Activated CD4-positive, alpha-beta T cell treated with anti-CD3 and anti-CD28 coated beads, Interleukin-2, Interleukin-4, amounts not matched to agents 100 ng/mL and 50 ng/mL, durations not matched to agents 16 hours and 8 hours (primary cell): ENCODE results near the gene SIAH2.

ENCODE experiments used
- DNase-seq: peaks from one replicate; pipeline ENCODE4 v3.0.0-alpha.2; 2020; ENCODE audit warnings: low spot score

Gene SIAH2

DNA sequence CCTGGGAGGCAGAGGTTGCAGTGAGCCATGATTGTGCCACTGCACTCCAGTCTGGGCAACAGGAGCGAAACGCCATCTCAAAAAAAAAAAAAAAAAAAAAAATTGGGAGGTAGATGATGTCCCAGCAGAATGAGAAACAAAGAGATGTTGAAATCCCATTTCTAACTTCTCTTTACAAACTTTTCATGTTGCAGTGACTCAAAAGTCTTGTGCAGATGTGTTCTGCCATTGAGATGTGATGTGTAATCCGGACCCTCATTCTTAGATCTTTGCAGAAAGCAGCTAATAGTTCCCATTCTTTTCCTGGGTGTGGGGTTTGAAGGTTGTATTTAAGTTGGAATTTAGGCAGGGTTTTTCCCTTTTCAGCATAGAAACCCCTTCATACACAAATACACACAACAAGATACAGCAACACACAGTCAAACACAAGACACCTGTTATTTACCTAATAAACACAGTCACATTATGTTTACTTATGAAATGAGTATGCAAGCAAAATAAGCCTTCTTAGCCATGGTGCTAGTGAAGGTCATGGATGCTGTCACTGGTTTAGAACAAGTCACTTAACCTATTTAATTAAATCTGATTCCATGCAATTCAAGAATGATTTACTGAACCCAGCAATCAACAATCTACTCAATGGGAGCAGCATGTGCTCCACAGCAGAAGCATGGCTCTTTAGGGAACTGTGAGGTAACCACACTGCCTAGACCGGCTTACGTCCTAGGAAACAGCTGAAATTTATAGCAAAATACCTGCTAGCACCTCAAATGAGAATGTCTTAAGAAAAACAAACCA, 14.9 kb downstream of the SIAH2 start:
- no peak for DNase-seq

DNA sequence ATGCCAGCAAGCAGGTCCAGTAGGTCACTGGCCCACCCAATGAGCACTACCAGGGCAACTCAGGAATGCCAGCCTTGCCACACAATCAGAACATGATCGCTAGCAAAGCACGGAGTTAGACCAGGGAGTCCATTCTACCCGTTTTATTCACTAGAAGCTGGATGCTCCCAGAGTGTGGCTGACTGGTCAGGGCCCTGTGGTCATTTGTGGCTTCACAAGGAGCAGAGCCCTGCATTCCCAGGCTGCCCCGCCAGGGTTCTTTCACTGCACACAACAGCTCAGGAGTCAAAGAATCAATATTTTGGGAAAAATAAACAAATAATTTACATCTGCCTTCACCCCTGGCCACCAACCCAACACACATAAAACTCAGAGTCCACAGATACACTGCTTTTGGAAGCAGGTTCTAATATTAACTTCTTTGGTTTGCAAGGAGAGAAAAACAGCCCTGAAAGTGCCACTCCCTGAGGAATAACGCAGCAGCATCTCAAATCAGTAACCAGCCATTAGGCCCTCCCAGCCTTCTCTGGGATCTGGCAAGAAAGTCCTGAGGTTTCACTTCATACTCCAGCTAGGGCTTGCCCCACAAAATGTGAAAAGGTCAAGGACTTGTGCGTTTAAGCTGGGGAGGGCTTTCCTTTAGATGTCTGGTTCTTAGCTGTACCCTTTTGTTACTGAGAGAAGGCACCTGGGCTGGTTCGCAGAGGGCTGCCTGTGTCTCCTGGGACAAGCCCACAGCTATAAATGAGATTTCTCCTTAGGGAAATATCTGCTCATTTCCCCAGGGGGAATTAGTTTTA, 16.0 kb downstream of the SIAH2 start:
- DNase-seq, result no peak

DNA sequence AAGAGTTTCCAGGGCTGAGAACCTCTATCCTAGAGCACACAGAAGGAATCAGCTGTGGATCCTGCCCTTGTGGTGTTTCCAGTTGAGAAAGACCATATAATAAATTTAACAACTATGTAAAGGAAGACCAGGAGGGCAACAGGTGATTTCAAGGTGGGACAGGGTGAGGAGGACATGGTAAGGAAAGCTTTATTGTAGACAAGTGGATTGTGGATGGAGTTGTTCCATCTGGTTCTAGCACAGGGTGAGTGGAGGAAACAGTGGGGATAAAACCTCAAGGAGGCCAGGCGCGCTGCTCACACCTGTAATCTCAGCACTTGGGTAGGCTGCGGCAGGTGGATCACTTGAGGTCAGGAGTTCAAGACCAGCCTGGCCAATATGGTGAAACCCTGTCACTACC, 17.1 kb downstream of the SIAH2 start:
- DNase-seq, result no peak

DNA sequence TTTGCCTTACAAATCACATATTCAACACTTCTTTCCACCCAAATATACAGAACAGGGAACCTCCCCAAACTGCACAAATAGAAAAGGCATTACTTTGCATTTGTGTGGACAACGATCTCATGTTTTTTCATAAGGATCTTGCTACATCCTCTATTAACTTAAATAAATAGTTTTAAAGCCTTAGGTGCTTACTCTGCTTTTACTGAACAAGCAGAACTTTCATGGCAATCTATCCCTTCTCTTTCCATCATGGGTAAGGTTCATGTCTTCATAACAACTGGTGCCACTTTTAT, 18.1 kb downstream of the SIAH2 start:
- DNase-seq, result no peak

DNA sequence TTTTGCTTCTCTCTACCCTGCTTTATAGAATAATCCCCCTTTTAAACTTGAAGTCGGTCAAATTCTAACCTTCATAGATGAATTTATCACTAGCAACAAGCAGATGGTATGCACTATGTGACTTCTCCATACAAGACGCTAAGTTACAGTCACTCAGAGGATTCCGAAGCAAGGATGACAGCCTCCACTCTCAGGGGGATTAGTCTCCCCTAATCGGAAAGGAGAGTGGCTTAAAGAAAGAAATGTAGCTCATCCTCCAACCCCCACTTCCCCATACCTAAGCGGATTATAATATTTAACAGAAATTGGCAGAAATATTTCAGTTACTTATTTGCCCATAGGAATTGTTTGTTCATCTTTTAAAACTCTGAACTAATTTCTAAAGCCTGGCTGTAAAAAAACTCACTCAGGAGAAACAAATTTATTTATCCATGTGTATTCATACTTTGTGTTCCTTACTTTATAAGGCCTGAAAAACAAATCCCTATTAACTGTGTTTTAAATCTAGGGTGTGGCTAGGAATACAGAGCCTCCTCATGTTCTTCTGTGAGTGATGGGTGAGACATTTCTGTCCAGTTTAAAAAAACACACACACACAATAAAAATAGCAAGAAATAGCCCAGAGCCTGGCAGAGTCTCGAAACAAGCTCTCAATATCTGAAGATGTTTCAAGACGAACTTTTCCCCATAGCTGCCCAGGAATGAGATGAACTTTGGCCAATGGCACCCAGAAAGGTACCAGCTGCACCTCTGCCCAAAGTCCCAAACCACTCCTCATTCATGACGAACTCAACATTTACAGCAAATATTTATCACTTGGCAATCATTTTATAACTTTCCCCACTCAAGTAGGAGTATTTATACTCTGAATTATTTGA, 18.7 kb downstream of the SIAH2 start:
- DNase-seq, result no peak

DNA sequence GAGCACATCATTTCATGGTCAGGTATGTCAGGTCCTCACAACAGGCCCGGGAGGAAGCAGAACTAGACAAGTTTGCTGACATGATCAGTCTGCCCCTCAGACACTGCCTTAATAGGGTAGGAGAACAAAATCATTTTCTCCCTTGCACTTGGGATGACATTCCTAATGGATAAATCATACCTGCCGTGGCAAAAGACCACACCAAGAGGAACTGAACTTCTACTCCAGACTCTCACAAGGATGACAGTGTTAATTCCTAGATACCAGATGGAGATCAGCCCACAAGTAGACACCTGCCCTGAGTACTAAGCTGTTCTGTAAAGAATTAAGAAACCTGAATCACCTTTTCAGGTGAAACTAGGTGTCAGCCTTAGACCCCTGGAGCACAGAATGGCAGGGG, 19.5 kb downstream of the SIAH2 start:
- no peak for DNase-seq

DNA sequence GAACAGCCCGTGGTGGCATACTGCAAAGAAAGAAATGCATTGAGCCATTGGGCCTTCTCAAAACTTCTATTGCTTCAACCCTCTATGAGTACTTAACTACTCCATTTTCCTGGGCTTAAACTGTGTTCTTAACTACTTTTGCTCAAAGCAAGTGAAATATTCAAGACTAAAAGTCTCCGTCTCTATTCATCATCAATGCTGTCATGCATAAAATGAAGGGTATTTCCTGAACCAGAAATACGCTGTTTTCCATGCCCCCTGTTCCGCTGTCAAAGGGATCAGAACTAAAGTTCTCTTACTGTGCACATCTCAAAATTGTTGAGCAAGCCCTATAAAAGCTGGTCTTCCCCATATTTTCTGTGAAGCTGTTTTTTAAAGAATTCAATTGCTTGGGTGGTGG, 20.3 kb downstream of the SIAH2 start:
- DNase-seq, result no peak

DNA sequence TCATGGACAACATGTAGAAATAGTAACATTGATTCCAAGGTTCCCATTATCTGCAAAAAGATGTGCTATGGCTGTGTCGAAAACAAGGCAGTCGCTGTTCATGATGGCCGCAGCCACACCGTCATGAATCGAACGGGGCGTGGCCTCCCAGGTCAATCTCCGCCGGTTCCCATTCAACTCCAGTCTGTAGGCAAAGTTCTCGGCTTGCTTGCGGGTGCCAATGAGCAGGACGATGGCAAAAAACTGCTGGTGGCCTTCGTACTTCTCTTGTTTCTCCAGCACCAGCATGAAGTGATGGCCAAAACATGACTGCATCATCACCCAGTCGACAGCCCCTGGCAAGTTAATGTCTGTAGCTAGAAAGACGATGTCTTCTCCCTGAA, 20.8 kb downstream of the SIAH2 start:
- DNase-seq, result no peak

DNA sequence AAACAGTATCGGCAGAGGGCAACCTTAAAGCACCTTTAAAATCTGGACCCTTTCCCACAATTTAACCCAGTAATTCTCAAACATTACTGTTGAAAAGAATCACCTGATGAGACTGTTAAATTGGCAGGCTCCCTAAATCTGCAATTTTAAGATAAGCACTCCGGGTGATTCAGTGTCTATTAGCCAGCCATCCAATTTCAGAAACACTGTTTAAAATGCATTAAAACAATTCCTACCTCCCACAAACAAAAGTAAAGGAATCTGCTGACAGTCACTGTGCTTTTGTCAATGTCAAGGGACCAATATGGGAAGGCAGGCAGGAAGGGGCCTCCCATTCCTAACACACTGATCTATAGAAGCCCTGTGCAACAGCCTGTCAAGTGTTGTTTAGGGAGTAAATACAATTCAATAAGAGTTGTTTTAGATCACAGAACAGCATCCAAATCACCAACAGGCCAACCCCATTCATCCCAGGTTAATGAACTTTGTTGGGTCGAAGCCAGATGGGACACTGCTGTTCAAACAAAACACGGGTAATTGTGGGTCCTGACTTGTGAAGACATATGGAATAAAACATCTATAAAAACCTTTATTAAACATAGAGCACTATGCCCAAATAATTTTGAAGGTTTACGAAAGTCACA, 21.4 kb downstream of the SIAH2 start:
- no peak for DNase-seq

DNA sequence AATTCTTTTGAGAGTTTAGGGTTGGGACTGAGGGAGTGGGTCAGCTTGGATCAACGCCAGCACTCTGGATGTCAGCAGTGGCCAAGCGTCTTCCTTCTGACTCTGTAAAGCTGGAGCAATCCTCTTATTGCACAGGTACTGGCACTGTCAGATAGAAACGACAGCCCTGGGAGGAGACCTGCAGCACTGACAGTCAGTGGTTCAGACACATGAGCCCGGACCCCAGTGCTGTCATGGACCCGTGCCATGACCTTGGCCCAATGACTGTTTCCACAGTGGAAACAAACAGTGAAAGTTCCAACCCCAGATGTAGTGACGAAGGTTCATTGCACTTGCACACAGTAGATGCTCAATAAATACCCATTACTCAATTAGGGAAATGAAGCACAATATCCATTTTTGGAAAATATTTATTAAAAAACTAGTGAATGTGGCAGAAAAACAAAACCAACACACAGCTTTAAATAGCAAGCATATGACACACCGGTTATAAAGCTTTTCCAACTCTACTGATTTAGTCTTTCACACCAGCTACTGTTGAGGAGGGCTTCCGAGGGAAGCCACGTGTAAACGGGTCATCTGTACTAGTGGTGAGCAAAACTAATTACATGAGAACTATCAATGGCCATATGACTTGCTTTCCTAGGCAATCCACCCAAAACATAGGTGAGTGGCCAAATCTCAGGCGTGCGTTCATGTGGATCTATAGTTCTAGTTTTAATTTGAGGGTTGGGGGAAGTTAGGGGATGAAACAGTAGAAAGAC, 22.1 kb downstream of the SIAH2 start:
- peak; percentile 43 for DNase-seq

DNA sequence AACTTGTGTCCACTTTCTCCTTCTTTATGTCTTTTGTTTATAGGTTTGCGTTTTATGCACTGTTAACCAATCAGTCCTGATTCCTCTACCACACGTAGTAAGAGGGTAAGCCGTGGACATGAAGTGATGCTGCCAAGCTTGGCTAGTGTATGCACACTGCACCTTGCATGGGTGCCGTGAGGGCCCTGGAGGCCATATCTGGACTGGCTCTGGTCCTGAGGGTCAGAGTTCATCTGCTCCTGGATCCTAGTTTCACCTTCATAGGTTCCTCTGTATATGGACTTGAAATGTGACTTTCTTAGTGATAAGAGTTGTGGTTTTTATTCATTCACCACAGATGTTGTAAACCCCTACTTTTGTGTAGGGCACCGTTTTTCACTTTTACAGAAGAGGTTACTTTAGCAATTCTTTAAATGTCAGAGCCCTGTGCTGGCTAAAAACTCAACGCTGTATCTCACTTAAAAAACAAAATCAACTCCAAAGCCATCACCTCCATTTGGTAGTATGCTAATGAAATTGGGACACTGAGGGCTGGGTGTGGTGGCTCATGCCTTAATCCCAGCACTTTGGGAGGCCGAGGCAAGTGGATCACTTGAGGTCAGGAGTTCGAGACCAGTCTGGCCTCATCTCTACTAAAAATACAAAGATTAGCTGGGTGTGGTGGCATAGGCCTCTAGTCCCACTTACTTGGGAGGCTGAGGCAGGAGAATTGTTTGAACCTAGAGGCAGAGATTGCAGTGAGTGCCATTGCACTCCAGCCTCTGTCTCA, 22.9 kb downstream of the SIAH2 start:
- DNase-seq, result peak; percentile 57

DNA sequence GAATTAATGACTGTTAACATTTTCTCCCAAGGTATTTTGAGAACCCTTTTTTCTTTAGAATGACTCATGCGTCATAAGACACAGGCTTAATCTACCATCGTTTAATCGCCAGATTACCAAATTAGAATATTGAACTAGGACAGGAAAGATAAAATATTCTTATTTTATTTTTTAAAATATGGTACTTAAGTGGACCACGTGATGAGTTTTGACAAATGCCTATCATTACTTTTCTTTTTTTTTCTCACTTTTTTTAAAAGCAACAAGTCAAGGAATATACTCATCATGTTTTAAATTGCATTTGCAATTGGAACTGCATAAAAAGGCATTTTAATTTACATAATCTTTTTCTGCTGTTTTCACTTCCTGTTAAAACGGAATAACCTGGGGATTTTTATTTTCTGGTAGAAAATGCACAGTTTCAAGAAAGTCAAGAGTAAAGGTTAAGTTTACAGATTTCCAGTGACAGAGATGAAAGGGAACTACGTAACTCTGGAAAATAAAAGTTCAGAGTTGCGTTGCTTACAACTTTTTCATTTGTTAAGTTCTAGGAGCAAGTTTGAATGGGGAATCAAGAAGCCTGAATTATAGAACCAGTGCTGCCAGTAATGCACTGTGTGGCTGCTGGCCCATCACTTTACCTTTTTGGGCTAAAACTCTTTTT, 23.6 kb downstream of the SIAH2 start:
- no peak for DNase-seq

DNA sequence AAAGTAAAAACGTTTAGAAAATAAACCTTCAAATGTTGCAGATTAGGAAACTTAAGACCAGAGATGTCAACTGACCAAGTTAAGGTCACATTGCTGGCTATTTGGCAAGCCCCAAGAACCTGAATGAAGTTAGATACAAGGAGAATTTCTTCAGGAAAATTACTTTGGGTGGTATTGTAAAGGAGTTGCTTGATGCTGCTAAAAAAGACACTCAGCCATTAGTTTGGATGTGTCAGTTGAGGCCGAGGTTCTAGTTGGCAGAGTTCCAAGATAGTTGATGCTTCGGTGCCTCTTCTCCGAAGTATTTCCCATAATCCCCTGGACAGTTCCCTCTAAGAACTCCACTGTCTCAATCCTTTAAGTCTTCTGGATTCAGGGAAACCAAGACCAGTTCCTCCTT, 24.3 kb downstream of the SIAH2 start:
- no peak for DNase-seq

DNA sequence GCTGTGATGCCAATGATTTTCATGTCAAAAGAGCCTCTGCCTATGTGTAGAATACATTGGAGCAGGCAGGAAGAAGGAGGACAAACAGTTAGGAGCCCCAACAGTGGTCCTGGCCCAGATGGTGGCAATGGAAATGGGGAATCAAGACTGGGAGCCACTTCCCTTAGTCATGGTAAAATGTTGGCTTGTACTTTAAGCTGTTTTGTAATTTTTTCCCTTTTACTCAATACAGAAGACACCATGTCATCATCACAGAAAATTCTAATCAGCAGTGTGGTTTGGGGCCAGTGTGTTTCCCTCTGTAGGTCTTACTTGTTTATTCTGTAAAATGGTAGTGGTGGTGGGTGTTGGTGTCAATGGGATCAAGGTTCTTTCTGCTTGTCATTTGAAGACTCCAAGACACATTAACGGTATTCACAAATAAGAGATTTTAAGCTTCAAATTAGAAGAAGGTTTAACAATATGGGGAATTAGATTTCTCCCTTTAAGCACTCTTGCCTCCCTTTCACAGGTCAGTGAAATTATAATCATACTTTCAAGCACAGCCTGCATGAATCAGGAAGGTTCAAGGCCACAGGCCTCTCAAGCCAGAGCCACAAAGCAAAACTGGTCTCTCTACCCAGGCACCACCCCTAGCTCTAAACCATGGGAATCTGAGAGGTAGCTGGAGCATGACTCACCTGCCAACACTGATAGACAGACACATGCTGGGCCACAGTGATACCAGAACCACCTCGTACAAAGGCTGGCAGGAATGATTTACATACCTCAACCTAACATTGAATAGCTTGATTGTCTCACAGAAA, 24.9 kb downstream of the SIAH2 start:
- DNase-seq, result peak; percentile 69

DNA sequence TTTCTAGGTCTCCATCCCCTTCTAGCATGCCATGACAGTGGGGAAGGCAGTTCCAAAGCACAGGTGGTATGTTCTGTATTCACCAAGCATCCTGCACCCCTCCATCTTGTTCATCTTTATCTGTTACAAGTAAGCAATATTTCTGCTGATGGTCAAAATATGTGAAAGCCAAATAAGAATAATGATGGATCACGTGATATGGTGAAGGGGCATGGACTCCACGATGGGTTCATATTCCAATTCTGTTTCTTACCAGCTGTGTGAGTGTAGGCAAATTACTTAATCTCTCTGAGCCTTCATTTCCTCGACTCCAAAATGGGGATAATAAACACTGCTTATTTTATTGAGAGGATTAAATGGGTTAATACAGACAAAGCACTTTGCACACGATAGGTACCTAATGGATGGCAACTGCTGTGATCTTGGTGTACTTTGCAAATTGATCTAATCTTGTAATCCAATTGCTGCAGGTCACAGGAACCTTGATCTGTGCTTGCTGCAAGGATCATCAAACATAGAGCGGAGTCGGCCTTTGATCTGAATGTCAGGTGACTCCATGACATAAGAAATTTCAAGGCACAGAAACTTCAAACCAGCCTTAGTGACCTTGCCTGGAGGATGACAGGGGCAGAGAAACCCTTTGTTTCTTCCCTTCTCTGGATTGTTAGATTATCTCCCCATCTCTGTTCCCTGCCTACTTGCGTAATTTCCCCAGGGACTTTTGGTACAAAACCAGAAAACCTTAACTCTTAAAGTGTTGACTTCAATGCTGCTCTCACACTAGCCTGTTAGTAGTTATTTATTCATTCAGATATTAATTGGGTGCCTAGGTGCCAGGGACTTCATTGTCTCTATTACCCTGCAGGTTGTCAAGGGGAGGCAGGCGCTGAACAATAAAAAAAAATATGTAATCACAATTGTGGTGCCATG, 25.8 kb downstream of the SIAH2 start:
- DNase-seq, result no peak

DNA sequence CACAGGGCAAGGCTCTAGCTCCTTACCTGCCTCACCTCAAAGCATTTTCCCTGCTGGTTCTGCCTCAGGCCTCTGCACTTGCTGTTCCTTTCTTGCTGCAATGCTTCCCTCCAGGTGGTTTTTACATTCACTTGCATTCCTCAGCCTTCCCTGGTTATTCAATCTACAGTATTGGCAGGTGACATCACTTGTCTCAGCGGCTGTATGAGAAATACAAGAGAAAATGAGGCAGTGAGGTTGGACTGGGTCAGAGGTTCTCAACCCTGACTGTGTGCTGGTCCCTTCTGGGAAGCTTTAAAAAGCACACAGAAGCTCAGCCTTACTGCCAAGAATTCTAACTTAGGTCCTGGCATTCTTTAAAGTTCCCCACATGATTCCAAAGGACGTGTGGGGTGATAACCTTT, 26.7 kb downstream of the SIAH2 start:
- DNase-seq, result no peak

DNA sequence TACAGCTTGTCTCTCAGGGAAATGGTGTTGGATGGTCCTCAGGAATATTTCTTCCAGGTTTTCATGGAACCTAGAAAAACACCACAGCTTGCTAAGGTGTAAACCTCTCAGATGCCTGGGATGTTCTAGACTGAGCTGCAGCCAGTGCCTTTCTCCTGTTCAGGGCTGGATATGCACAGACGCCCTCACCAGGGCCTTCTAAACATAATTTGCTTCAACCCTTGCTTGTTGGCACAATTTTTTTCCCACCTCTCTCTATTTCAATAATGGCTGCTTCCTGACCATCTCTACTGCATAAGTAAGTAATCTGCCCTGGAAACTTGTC, 28.2 kb downstream of the SIAH2 start:
- no peak for DNase-seq
